ENCODE results near the gene CSHL1. TPM values are rescaled to one million over a fixed set of nuclear protein-coding genes. Genes with fewer than 3 reads are reported as not detected.

CSHL1 gene
- total RNA-seq, 2 donors from 2014 or later: not detected

- no peak overlapping the region for H3K4me3 Mint-ChIP-seq
Observed at GRCh38 chr17:63940584-63940983, 29.5 kb upstream of the CSHL1 start.

GRCh38 chr17:63939884-63940283, 28.8 kb upstream of the CSHL1 start:
- Histone ChIP-seq H3K4me1 (ENCODE audit: control insufficient read depth, insufficient read depth, low read length) (no peaks in the 10 kb centered on the region), H3K27me3 (ENCODE audit: control insufficient read depth, insufficient read depth, low read length, poor library complexity, severe bottlenecking) (no peaks in the 10 kb centered on the region), H3K27ac (ENCODE audit: low read depth, low read length) (no peak overlapping the region), H3K4me3 (ENCODE audit: low read length) (no peak overlapping the region), H3K9me3 (ENCODE audit: control insufficient read depth, low read length) (no peaks in the 10 kb centered on the region), H3K36me3 (ENCODE audit: control insufficient read depth, insufficient read depth, low read length) (no peaks in the 10 kb centered on the region), H3K9ac (ENCODE audit: extremely low read depth, low read length, poor library complexity, severe bottlenecking) (no peak overlapping the region)
- no peak overlapping the region for H3K4me3 Mint-ChIP-seq
- no peaks in the 10 kb centered on the region for H3K4me1 Mint-ChIP-seq
- no peaks in the 10 kb centered on the region for H3K9me3 Mint-ChIP-seq
- 85 to 86% methylated on average over 6 of the region's 6 CpGs for WGBS, 2 experiments (ENCODE audit: insufficient coverage in 1 of 2, insufficient read length in 1 of 2)
- peak overlapping the region; percentile 56 for H3K27ac Mint-ChIP-seq
- TF ChIP-seq CTCF (conservative IDR thresholded peaks at IDR 0.05): no peak
- H3K36me3 Mint-ChIP-seq (ENCODE audit: low read depth): no peaks in the 10 kb centered on the region
- no peaks in the 10 kb centered on the region for H3K27me3 Mint-ChIP-seq (ENCODE audit: insufficient read depth)
- DNase-seq: no peak

More at GRCh38 chr17:63940584-63940983, 29.5 kb upstream of the CSHL1 start:
- Histone ChIP-seq H3K27me3 (ENCODE audit: control insufficient read depth, insufficient read depth, low read length, poor library complexity, severe bottlenecking) (no peaks in the 10 kb centered on the region), H3K9me3 (ENCODE audit: control insufficient read depth, low read length) (no peaks in the 10 kb centered on the region), H3K9ac (ENCODE audit: extremely low read depth, low read length, poor library complexity, severe bottlenecking) (no peak overlapping the region), H3K36me3 (ENCODE audit: control insufficient read depth, insufficient read depth, low read length) (no peaks in the 10 kb centered on the region), H3K27ac (ENCODE audit: low read depth, low read length) (no peak overlapping the region), H3K4me3 (ENCODE audit: low read length) (no peak overlapping the region), H3K4me1 (ENCODE audit: control insufficient read depth, insufficient read depth, low read length) (no peaks in the 10 kb centered on the region)
- Mint-ChIP-seq H3K27ac (no peak overlapping the region), H3K36me3 (ENCODE audit: low read depth) (no peaks in the 10 kb centered on the region), H3K4me1 (no peaks in the 10 kb centered on the region), H3K9me3 (no peaks in the 10 kb centered on the region), H3K27me3 (ENCODE audit: insufficient read depth) (peaks cover 2% of the 10 kb centered on the region)
- WGBS, 2 experiments (ENCODE audit: insufficient coverage in 1 of 2, insufficient read length in 1 of 2): 91 to 94% methylated on average over 10 to 14 of the region's 14 CpGs
- no peak for TF ChIP-seq CTCF (conservative IDR thresholded peaks at IDR 0.05)
- DNase-seq: no peak

- no peaks in the 10 kb centered on the region for H3K9me3 ChIP-seq (ENCODE audit: control insufficient read depth, low read length)
- H3K4me3 Mint-ChIP-seq: no peak overlapping the region
- no peaks in the 10 kb centered on the region for H3K27me3 Mint-ChIP-seq (ENCODE audit: insufficient read depth)
- 88 to 98% methylated on average over 4 to 9 of the region's 9 CpGs for WGBS, 2 experiments (ENCODE audit: insufficient coverage in 1 of 2, insufficient read length in 1 of 2)
- peak overlapping the region; percentile 56 for H3K27ac Mint-ChIP-seq
- no peak overlapping the region for H3K27ac ChIP-seq (ENCODE audit: low read depth, low read length)
- no peak overlapping the region for H3K9ac ChIP-seq (ENCODE audit: extremely low read depth, low read length, poor library complexity, severe bottlenecking)
- no peak overlapping the region for H3K4me3 ChIP-seq (ENCODE audit: low read length)
- no peaks in the 10 kb centered on the region for H3K36me3 Mint-ChIP-seq (ENCODE audit: low read depth)
- H3K4me1 ChIP-seq (ENCODE audit: control insufficient read depth, insufficient read depth, low read length): no peaks in the 10 kb centered on the region
- no peak for DNase-seq
- no peaks in the 10 kb centered on the region for H3K9me3 Mint-ChIP-seq
- TF ChIP-seq CTCF (conservative IDR thresholded peaks at IDR 0.05): no peak
- H3K36me3 ChIP-seq (ENCODE audit: control insufficient read depth, insufficient read depth, low read length): no peaks in the 10 kb centered on the region
- H3K27me3 ChIP-seq (ENCODE audit: control insufficient read depth, insufficient read depth, low read length, poor library complexity, severe bottlenecking): no peaks in the 10 kb centered on the region
- H3K4me1 Mint-ChIP-seq: no peaks in the 10 kb centered on the region
Observed at GRCh38 chr17:63939401-63939800, 28.3 kb upstream of the CSHL1 start.

Measured in endodermal cell (in vitro differentiated cells).